HS-27A (cell line): ENCODE measurements around the gene FLT3.
"Not testable (repeated sequence)": the region's sequence is repeated elsewhere in the genome, so short reads cannot be mapped to it uniquely, and the experiment has no call there.

Experiments
- DNase-seq: peaks from one replicate; pipeline ENCODE4 v3.0.0-alpha.2; 2012; ENCODE audit warnings: low read depth, missing footprints

FLT3 gene

GRCh38 chr13:28044608-28045007 is 55.8 kb downstream of the FLT3 start:
- no peak for DNase-seq

GRCh38 chr13:28043224-28043623 is 57.2 kb downstream of the FLT3 start:
- DNase-seq = no peak

- DNase-seq = no peak
Observed at GRCh38 chr13:28041501-28041900, 58.9 kb downstream of the FLT3 start.

- DNase-seq = no peak
Observed at GRCh38 chr13:28041031-28041461, 59.3 kb downstream of the FLT3 start.

GRCh38 chr13:28037399-28037798 is 63.0 kb downstream of the FLT3 start:
- DNase-seq = no peak

- no peak for DNase-seq
Observed at GRCh38 chr13:28035146-28035782, 65.1 kb downstream of the FLT3 start.

- DNase-seq = no peak
Observed at GRCh38 chr13:28033894-28034655, 66.3 kb downstream of the FLT3 start.

- DNase-seq = not testable (repeated sequence)
Observed at GRCh38 chr13:28032438-28032837, 67.9 kb downstream of the FLT3 start.

GRCh38 chr13:28031896-28032288 is 68.5 kb downstream of the FLT3 start:
- DNase-seq = no peak

- no peak for DNase-seq
Observed at GRCh38 chr13:28031220-28031895, 69.0 kb downstream of the FLT3 start.

GRCh38 chr13:28027607-28028364 is 72.6 kb downstream of the FLT3 start:
- no peak for DNase-seq

GRCh38 chr13:28027071-28027470 is 73.3 kb downstream of the FLT3 start:
- no peak for DNase-seq

GRCh38 chr13:28026508-28026907 is 73.9 kb downstream of the FLT3 start:
- no peak for DNase-seq

GRCh38 chr13:28022848-28023518 is 77.4 kb downstream of the FLT3 start:
- no peak for DNase-seq

GRCh38 chr13:28014301-28014700 is 86.1 kb downstream of the FLT3 start:
- DNase-seq = no peak

- DNase-seq = no peak
Observed at GRCh38 chr13:28013482-28013881, 86.9 kb downstream of the FLT3 start.

GRCh38 chr13:28012896-28013295 is 87.5 kb downstream of the FLT3 start:
- DNase-seq = no peak

- DNase-seq = no peak
Observed at GRCh38 chr13:28012383-28012782, 88.0 kb downstream of the FLT3 start.

- DNase-seq = no peak
Observed at GRCh38 chr13:28010046-28010445, 90.3 kb downstream of the FLT3 start.

GRCh38 chr13:28005016-28005415 is 95.4 kb downstream of the FLT3 start:
- DNase-seq = not testable (repeated sequence)

GRCh38 chr13:28002886-28003698 is 97.3 kb downstream of the FLT3 start:
- no peak for DNase-seq
